Measurements from ENCODE around the gene PAK1IP1. TPM values are rescaled to one million over a fixed set of nuclear protein-coding genes. Genes with fewer than 3 reads are reported as not detected.

The PAK1IP1 gene
- total RNA-seq, 6 experiments from 2014 or later, result 3.4 to 9.1 (median 6.5) TPM

- WGBS (ENCODE audit: insufficient coverage, low coverage, low lambda C conversion rate, missing lambda C conversion rate), result 67% methylated on average over 5 of the region's 6 CpGs
- ATAC-seq, result no peak
- intact Hi-C loops (cut with DNase I), result no loop called here
These were observed 30.3 kb downstream of the PAK1IP1 start for GRCh38 chr6:10725044-10725443.

GRCh38 chr6:10725716-10726115 lies 30.9 kb downstream of the PAK1IP1 start:
- 80% methylated on average over 4 of the region's 9 CpGs for WGBS (ENCODE audit: insufficient coverage, low coverage, low lambda C conversion rate, missing lambda C conversion rate)
- H3K27ac ChIP-seq, result no peak overlapping the region
- intact Hi-C loops (cut with DNase I), result no loop called here
- no peak for ATAC-seq
- no peaks in the 10 kb centered on the region for H3K27me3 ChIP-seq
- no peak overlapping the region for H3K4me3 ChIP-seq
- H3K36me3 ChIP-seq, result peaks cover 0 to 22% (median under 1%) of the 10 kb centered on the region in 4 donors
- no peak for TF ChIP-seq CTCF (IDR thresholded peaks at IDR 0.05)
- no peak for TF ChIP-seq POLR2A (IDR thresholded peaks at IDR 0.05)
- DNase-seq, result no peak
- H3K9me3 ChIP-seq, result no peaks in the 10 kb centered on the region
- H3K4me1 ChIP-seq, result peaks cover 0 to 13% (median 0%) of the 10 kb centered on the region in 4 donors

More at GRCh38 chr6:10725044-10725443, 30.3 kb downstream of the PAK1IP1 start:
- H3K27me3 ChIP-seq, result no peaks in the 10 kb centered on the region
- H3K4me1 ChIP-seq, result peaks cover 0 to 13% (median 0%) of the 10 kb centered on the region in 4 donors
- no peak overlapping the region for H3K4me3 ChIP-seq
- peaks cover 0 to 16% (median under 1%) of the 10 kb centered on the region in 4 donors for H3K36me3 ChIP-seq
- no peaks in the 10 kb centered on the region for H3K9me3 ChIP-seq
- no peak for DNase-seq
- TF ChIP-seq POLR2A (IDR thresholded peaks at IDR 0.05) (no peak), CTCF (IDR thresholded peaks at IDR 0.05) (no peak)
- H3K27ac ChIP-seq, result no peak overlapping the region

GRCh38 chr6:10730254-10730653 lies 35.5 kb downstream of the PAK1IP1 start:
- H3K27me3 ChIP-seq, result no peaks in the 10 kb centered on the region
- TF ChIP-seq POLR2A (IDR thresholded peaks at IDR 0.05), result no peak
- no peak for TF ChIP-seq CTCF (IDR thresholded peaks at IDR 0.05)
- no peak overlapping the region for H3K4me3 ChIP-seq
- no peaks in the 10 kb centered on the region for H3K4me1 ChIP-seq
- H3K9me3 ChIP-seq, result no peaks in the 10 kb centered on the region
- intact Hi-C loops (cut with DNase I), result no loop called here
- H3K27ac ChIP-seq, result no peak overlapping the region
- ATAC-seq (no peak), DNase-seq (no peak)
- H3K36me3 ChIP-seq, result peaks cover 0 to 29% (median under 1%) of the 10 kb centered on the region in 4 donors
- whole genome bisulfite sequencing (ENCODE audit: insufficient coverage, low coverage, low lambda C conversion rate, missing lambda C conversion rate), result 60% methylated on average over 3 of the region's 3 CpGs

GRCh38 chr6:10733151-10733715 lies 38.5 kb downstream of the PAK1IP1 start:
- no peak for ATAC-seq
- Histone ChIP-seq H3K4me3 (no peak overlapping the region), H3K27ac (no peak overlapping the region), H3K4me1 (no peaks in the 10 kb centered on the region), H3K9me3 (no peaks in the 10 kb centered on the region), H3K36me3 (peaks cover 0 to 29% (median 0%) of the 10 kb centered on the region in 4 donors), H3K27me3 (no peaks in the 10 kb centered on the region)
- intact Hi-C loops (cut with DNase I), result no loop called here
- no peak for TF ChIP-seq POLR2A (IDR thresholded peaks at IDR 0.05)
- no peak for DNase-seq
- 91% methylated on average over 8 of the region's 17 CpGs for WGBS (ENCODE audit: insufficient coverage, low coverage, low lambda C conversion rate, missing lambda C conversion rate)

GRCh38 chr6:10733863-10734262 lies 39.1 kb downstream of the PAK1IP1 start:
- DNase-seq, result no peak
- no peaks in the 10 kb centered on the region for H3K9me3 ChIP-seq
- no peak for ATAC-seq
- 95% methylated on average over 3 of the region's 3 CpGs for WGBS (ENCODE audit: insufficient coverage, low coverage, low lambda C conversion rate, missing lambda C conversion rate)
- intact Hi-C loops (cut with DNase I), result no loop called here
- no peak overlapping the region for H3K4me3 ChIP-seq
- H3K36me3 ChIP-seq, result peaks cover 0 to 23% (median 0%) of the 10 kb centered on the region in 4 donors
- TF ChIP-seq POLR2A (IDR thresholded peaks at IDR 0.05) (no peak), CTCF (IDR thresholded peaks at IDR 0.05) (no peak)
- H3K27ac ChIP-seq, result no peak overlapping the region
- H3K27me3 ChIP-seq, result no peaks in the 10 kb centered on the region
- H3K4me1 ChIP-seq, result no peaks in the 10 kb centered on the region

All from right lobe of liver (tissue), 6 donors.